ENCODE results near the gene HTR7.
"Not testable (repeated sequence)": the region's sequence is repeated elsewhere in the genome, so short reads cannot be mapped to it uniquely, and the experiment has no call there.

The HTR7 gene

DNA sequence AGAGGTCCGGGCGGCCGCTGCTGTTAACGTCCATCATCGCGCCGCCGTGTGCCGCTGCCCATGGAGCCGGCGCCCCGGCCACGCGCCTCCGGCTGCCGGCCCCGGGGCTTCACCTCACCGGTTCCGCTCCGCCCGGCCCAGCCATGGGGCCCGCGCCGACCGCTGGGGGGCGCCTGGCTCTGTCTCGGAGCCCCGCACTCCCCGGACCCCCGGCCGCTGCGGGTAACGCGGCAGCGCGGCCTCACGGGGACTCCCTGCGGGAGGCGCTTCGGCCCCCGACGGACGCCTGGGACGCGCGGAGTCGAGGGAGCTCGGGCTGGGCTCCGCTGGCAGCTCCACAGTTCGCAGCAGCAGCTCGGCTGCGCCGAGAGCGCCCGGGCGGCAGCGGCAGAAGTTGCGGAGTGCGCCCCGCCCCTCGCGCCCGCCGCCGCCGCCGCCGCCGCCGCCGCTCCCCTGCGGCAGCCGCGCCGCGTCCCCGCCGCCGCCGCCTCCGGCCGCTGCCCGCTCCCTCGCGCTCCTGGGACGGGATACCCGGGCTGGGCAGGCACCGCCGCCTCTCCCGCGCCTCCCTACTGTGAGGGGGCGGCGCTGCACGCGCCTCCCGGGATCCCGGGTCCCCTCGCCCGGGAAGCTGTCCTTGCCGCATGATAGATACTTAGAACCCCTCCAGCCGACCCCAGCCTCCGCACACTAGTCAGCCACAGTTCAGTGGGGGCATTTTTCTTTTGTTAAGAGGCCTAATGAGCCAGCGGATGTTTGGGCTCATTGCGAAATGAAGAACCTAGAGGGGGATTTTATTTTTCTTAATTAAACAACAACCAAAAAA, at the start of gene HTR7:
HTR7 (minus strand) TSS at position 405 of the 826 bp plus-strand sequence; CDS start at position 37, 368 bp downstream.
- FAIRE-seq, result no peak

DNA sequence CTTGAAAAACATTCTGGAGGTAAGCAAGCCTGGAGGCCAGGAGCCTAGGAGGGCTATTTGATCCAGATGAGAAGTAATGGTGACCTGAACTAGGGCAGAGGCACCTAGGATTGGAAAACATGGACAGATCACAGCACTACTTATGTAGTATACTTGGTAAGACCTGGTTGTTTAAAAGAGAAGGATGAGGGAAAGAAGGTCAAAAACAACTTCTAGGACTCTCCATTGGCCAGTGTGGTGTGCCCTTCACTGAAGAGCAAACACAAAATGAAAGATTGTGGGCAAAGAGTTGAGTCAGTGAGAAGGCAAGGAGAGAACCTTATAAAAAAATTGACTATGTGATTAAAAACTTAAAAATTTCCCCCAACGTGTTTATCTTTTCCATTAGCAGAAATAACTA, 48.8 kb upstream of the HTR7 start:
- no peak for FAIRE-seq

- FAIRE-seq, result no peak
Measured at GRCh38 chr10:90905925-90906324, 48.1 kb upstream of the HTR7 start.

DNA sequence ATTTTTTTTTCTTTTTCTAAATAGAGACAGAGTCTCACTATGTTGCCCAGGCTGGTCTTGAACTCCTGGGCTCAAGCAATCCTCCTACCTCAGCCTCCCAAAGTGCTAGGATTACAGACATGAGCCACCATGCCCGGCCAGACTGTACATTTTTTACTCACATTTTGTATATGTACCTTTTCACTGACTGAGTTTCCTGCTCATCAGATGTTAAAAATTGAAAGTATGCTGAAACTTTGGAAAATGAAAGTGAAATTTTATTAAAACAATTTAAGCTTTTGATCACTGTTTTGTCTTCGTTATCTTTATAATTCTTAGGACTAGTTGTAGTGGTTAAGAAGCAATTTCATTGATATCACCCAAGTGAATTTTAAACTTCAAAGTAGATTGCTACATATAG, 39.1 kb upstream of the HTR7 start:
- not testable (repeated sequence) for FAIRE-seq

- FAIRE-seq, result no peak
Measured at GRCh38 chr10:90893190-90893589, 35.4 kb upstream of the HTR7 start.

DNA sequence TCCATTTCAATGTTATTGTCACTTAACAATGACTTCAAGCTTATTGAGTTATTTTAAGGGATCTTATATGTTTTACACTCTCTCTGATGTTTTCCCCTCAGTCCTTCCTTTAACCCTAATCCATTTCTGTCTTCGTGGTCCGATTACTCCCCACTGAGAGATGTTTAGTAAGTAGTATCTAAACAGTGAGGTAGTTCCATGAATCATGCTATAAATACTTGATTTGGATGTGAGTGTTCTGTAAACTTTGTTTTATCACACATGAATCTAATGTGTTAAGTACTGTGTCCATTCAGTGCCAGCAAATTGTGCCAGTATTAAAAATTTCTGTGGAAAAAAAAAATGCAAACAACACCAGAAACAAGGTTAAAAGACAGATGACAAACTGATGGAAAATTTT, 32.5 kb upstream of the HTR7 start:
- FAIRE-seq, result no peak

DNA sequence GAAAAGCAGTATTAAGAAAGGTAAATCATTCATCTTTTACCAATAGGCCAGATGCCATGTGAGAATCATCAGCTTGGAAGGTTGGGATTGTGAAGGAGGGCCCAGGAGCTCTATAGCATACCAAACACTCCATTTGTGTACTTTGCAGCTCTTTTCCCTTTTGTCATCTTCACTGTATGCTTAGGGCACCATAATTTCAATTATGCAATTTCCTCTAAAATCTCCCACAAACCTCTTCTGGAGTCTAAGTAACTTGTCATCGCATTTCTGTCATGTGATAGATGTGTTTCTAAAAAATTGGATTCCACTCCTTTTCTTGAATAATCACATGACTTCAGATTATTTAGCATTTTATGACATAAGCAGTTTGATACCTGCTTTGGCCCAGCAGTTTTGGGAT, 31.8 kb upstream of the HTR7 start:
- FAIRE-seq, result no peak

DNA sequence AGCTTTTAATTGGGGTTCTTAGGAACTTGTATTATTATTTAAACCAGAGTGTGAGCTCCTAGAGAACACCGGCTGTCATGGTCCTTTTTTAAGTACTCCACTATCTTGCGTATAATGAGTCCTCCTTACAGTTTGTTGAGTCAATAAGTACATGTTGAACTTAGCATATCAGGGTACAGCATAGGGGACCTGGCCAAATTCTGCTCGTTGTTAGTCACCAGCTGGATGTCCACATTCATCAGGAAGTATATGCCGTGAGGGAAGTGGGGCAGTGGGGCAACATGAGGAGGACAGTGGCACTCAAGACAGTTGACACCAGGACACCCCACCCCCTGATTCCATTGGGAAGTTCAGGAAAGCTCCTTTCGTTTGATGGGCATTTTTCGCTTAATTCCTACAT, 30.5 kb upstream of the HTR7 start:
- FAIRE-seq, result no peak

- FAIRE-seq, result no peak
Measured at GRCh38 chr10:90887555-90887954, 29.7 kb upstream of the HTR7 start.

GRCh38 chr10:90885176-90885575, 27.3 kb upstream of the HTR7 start:
- no peak for FAIRE-seq

DNA sequence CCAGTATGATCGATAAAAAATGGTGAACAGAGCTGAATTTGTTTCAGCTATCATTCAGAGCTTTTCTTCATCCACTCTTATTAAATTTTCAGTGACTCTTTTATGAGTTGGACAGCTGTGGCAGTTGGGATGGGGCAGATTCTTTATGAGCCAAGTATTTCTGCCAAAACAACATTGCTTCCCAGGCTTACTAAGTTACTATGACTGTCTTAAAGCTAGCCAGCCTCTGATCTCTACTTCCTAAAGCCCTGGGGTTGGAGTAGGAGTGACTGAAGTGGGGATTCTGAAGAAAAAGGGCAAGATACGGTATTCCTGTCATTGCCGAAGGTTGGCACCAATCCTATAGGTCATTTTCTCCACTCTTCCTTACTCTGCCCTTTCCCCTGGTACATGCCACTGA, 26.6 kb upstream of the HTR7 start:
- FAIRE-seq, result no peak

DNA sequence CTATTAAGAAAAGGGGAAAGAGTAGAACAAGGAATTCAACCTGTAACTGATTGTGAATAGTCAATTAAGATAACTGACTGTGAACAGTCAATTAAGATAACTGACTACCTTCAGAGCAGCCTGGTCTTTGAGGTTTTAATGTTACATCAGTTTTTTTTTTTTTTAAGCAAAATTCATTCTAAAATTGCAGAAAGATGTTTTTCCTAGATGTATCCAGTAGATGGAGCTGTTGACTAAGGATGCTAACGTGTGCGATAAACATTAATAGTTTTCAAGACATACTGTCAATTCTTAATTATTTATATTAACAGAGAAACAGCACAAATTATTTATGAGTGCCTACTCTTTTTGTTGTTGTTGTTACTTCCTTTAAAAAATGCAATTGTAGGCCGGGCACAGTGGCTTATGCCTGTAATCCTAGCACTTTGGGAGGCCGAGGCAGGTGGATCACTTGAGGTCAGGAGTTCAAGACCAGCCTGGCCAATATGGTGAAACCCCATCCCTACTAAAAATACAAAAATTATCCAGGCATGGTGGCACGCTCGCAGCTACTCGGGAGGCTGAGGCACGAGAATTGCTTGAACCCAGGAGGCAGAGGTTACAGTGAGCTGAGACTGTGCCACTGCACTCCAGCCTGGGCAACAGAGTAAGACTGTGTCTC, 22.4 kb upstream of the HTR7 start:
- FAIRE-seq, result peak; percentile 99

DNA sequence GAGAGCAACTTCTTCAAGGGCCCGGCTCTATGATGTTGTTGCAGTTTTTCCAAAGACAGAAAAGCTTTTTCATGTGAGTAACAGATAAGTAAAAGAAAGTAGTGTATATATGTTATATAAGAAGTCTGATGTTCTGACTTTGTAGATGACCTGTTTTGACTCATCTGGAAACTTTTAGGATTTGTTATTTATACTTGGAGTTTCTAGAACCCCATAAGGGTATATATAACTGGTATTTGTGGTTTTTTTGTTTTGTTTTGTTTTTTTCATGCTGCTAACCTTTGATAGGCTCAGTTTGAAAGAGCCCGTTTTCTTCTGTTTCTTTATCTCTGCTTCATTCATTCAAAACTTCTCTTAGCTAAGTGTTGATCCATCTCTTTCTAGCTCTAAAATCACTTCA, 21.2 kb upstream of the HTR7 start:
- FAIRE-seq, result no peak

- FAIRE-seq, result no peak
Measured at GRCh38 chr10:90872648-90873020, 14.8 kb upstream of the HTR7 start.

DNA sequence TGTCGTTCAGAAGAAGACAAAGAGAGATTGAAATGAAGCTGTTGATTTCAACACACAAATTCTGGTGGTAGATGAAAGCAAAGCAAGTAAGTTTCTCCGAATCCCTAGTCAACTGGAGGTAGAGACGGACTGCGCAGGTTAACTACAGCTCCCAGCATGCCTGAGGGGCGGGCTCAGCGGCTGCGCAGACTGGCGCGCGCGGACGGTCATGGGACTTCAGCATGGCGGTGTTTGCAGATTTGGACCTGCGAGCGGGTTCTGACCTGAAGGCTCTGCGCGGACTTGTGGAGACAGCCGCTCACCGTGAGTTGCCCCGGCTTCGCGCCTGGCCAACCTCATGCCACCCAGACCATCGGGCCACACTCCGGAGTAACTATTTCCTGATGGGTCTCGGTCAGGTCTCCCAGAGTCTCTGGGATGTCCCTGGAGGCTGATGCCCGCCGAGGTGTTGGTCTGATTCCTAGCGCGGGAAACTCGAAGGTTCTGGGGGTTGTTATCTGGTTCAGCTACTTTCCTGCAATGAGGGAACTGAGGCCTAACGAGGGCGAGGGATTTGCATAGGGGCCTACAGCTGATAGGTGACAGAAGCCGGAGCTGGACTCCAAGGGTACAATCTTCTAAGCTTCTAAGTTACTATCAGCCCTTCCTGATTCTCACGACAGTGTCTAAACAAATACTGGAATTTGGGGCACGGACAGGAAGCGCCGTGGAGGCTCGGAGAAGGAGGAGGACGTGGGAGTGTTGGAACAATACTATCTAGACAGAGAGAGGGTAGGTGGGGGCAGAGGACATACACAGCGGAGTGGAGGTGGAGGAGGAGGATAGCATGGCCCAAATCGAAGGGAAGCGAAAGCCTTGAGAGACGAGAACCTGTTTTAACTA, 14.2 kb upstream of the HTR7 start, which contains the start of gene RPP30:
RPP30 (plus strand) TSS at position 209 of the 882 bp plus-strand sequence; CDS start at position 222, 13 bp downstream.
- peak; percentile 81 for FAIRE-seq

DNA sequence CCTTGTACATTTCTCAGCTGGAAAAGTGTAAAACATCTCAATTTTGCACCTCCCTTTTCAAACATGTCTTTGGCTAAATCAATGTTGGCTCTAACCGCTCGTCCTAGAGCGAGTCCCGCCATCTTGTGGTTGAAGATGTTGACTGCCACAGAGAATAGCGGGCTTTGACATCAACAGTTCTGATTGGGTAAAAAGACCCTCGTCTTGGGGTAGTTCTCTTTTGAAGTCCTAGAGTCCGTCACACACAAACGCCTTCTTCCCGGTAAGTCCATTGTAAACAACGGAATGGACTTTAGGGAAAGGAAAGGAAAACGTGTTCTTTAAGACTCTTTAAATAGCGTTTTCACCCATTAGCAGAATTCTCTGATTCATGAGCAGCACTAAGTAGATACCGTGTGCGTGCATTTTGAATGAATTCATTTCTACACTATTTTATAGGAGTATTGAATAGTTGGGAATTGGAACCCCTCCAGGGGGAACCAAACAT, 13.5 kb upstream of the HTR7 start:
- FAIRE-seq, result no peak

- FAIRE-seq, result no peak
Measured at GRCh38 chr10:90866050-90866598, 8.3 kb upstream of the HTR7 start.

- FAIRE-seq, result no peak
Measured at GRCh38 chr10:90865401-90865800, 7.6 kb upstream of the HTR7 start.

DNA sequence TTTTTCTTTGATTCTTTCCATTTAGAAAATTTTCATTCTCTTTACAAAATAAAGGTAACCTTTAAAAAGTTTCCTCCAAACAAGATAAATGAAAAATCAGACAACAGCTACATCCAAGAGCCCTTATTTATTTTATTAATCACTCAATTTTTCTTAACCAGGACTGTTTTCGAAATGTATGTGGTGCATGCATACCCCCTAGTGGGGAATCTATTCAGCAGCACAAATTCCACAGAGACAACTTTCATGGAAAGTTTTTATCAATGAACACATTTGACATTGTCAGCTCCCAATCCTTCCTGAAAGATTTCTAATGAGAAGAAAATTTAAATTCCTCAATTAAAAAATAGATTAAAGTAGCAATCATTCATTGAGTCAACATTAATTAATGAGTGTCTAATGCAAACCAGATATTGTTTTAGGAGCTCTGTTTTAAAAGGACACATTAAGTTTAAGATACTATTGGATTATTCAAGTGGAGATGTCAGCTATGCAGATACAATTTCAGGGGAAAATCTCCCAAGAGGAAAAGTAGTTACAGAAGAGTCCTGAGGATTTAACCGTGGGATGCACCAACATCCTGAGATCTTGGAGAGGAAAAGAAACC, 5.2 kb upstream of the HTR7 start:
- peak; percentile 98 for FAIRE-seq

DNA sequence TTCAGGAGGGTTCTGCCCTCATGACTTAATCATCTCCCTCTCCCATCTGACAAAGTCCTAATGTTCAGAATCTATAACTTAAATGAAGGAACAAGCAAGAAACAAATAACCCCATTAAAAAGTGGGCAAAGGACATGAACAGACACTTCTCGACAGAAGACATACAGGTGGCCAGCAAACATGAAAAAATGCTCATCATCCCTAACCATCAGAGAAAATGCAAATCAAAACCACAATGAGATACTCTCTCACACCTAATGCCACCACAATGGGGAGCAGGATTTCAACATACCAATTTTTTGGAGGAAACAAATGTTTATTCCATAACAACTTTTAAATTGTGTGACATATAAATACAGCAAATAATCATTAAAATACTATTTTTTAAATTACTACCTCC, 3.0 kb upstream of the HTR7 start:
- FAIRE-seq, result no peak

DNA sequence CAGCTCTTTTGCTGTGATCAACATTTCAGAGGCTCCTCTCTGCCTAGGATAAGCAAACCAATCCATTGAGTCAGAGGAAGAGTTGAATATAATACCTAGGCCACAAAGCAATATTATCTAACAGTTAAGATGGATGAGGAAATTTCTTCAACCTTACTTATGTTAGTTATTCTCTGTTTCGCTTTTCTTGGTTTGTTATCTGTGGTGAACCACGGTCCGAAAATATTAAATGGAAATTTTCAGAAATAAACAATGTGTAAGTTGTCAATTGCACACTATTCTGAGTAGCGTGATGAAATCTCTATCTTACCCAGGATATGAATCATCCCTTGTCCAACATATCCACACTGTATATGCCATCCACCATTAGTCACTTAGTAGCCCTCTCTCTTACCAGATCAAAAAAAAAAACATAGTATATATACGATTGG, 1.5 kb upstream of the HTR7 start:
- no peak for FAIRE-seq

DNA sequence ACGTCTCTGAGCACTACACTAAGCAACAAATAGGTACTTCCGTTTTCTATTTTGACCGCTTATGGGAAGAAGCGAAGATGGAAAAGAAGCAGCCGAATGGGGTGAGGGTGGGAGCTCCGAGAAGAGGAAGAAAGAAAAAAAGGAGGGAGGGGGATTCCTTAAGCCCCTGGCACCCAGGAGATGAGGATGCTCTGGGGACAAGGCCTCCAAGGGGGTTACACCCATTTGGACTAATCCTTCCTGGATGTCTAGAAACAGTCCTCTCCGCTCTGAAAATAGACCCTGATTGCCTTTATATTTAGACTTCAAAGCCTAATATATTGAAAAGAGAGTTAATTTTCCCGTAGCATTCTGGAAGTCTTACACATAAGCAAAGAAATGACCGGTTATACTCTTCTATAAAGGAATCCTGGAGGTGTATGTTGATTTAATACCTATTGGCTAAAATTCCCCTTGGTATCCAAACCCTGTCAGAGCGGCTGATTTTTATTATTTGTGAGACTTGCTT, 676 bp upstream of the HTR7 start:
- no peak for FAIRE-seq

All from islet of Langerhans (tissue), 1 donor.